ENCODE data around the gene KIF21A.
"Not testable (repeated sequence)": the region's sequence is repeated elsewhere in the genome, so short reads cannot be mapped to it uniquely, and the experiment has no call there.

KIF21A gene

DNA sequence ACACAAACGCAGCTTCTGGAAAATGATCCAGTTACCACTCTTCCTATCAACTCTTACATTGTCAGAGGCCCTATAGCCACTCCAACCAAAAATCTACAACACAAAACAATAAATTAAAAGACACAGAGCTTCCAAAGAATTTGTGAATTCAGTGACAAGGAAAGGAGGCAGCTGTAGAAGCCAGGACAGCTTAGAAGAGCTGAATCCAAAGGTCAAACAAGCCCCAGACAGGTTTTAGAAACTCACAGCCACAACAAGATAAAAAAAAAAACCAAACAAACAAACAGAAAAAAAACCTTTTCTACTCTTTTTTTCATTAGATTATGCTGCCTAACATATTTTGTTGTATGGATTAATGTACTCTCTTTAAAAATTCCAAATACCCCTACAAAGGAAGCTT, 94.4 kb downstream of the KIF21A start:
- in situ Hi-C loops (cut with MboI; ENCODE audit: low sequenced_read_pairs): no loop called here

DNA sequence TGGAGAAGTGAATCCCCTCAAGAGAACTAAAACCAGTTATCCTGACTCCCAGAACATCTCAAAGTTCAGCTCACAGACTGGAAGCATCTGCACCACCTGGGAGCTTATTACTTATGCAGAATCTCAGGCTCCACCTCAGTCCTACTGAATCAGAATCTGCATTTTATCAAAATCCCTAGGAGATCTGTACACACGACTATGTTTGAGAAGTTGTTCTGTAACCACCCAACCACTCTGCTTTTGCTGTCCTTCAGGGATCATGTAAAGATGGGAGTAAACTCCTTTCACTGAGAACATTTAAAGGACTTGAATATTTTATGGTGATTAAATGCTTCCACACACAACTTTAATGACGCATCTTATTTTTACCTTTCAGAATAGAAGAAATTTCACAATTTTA, 98.0 kb downstream of the KIF21A start:
- in situ Hi-C loops (cut with MboI; ENCODE audit: low sequenced_read_pairs): no loop called here

DNA sequence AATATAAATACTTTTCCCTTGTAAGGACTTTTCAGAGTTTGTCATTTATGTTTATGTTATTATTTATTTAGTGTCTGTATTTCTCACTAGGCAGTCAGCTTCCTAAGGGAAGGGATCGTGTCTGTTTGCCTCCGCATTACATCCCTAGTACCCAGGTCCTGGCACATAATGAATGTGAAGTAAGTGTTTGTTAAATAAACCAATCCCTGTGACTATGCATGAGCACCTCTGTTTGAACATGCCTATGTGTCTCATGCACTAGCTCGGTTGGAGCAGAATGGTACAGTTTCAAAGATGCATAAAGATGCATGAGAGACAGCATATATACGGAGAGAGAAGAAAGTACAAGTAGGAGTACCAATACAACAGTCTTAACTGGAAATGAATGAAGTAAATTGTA, 99.3 kb downstream of the KIF21A start:
- in situ Hi-C loops (cut with MboI; ENCODE audit: low sequenced_read_pairs): no loop called here

DNA sequence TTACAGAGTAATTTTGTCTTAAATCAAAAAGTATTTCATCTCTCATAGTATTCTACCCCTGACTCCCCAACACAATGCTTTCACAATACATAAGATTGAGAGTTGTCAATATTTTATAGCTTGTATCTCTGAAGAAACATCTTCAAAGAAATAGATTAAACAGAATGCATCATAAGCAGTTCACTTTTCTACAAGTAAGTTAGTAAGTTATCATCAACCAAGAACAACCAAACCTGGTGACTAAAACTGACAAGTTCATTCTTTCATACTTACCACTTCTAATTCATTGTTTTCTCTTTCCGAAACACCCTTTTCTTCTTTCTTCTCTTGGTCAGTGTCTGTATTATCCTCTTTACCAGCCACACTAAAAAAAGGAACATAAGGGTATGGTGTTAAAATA, 101.2 kb downstream of the KIF21A start:
- in situ Hi-C loops (cut with MboI; ENCODE audit: low sequenced_read_pairs): no loop called here

DNA sequence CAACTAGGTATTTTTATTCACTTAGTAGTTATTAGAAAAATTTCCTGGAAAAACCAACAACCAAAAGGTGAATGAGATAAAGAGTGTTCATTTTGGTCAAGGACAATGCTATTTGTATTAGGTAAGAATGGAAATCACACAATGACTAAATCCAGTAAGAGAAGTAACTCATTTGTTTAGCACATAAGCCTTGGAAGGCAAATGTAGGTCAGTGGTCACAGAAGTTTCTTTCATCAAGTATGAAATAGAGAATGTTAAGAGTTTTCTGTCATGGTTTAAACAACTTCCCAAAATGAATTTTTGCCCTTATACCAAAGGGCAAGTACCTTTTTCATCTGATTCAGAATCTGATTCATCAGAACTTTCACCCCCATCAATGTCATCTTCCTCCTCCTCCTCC, 101.7 kb downstream of the KIF21A start:
- in situ Hi-C loops (cut with MboI; ENCODE audit: low sequenced_read_pairs): no loop called here

DNA sequence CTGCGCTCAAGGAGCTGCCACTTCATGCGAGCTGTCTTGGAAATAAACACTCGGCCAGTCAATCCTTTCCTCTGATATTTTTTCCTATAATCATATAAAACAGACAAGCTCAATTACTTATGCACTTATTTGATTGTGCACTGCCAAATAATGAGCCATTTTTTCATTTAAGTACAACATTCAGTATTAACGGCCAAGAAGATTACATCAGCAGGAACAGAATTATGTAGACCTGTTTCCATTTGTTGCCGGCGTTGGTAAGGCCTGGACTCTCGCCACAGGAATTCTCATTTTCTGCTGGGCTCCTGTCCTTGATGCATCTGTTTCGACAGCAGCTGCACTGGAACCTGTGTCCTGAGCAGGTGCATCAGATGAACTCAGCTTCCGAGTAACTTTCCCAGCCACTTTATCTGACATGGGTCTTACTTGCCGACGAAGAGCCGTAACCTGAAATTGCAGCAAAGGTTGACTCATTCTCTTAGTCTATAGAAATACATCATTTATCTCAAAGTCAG, 110.2 kb downstream of the KIF21A start:
- in situ Hi-C loops (cut with MboI; ENCODE audit: low sequenced_read_pairs): no loop called here

DNA sequence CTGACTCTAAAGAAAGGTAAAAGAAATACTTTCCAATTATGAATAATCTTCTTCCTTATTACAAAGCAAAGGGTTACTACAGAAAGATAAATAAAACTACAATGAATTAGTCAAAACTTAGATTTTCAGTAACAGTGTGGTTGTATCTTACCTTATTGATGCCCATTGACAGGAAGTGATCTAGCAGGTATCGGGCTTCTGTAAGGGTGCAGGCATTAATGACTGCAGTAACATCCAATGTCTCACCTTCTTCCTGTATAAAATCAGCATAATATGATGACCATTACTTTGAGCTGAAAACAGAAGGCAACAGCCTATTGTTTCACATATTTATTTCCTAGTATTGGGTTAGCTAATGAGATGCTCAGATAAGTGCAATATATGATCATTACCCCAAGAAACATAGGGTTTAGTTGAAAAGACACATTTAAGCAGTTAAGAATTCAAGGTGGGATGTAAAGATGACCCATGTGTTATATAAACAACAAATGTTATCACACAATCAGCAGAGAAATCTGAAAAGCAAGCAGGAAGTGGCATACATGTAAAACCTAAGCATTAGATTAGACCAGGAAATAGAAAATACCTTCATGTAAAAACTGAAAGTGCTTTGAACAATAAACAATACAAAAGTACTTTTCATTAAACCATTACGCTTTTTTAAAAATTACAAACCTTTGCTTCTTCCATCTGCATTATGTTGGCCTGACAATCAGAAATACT, 111.2 kb downstream of the KIF21A start:
- in situ Hi-C loops (cut with MboI; ENCODE audit: low sequenced_read_pairs): no loop called here

DNA sequence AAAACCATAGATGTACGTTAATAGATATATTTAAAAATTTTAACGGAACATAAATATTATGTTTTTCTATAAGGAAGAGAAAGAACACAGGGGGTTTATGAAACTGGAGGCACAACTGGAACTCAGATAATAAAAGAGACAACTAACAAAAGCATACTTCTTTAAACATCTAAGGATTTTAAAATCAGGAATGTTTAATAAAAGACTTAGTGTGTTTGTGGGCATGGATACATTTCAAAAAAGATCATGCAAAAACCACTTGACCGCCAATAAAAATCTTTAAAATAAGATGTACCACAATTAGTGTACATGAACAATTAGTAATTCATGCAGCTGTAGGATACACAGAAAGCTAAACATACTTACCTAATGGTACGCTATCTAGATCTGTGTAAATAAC, 113.0 kb downstream of the KIF21A start:
- in situ Hi-C loops (cut with MboI; ENCODE audit: low sequenced_read_pairs): no loop called here

DNA sequence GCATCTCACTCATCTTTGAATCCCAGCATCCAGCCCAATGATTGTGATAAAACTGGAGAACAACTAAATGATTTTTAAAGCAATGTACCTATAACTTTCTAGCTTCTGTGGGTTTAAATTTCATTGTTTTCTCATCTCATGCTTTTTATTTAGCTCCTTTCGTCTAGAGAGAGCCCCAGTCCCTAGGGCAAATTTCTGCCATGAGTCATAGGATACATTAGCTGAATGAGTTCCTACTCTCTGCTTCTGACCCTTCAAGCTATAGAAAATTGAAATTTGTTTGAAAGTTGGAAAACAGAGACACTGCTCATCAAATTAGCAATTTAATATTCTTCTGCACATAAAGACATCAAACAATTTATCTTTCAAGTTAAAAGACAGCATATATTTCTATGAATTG, 113.9 kb downstream of the KIF21A start:
- in situ Hi-C loops (cut with MboI; ENCODE audit: low sequenced_read_pairs): no loop called here

DNA sequence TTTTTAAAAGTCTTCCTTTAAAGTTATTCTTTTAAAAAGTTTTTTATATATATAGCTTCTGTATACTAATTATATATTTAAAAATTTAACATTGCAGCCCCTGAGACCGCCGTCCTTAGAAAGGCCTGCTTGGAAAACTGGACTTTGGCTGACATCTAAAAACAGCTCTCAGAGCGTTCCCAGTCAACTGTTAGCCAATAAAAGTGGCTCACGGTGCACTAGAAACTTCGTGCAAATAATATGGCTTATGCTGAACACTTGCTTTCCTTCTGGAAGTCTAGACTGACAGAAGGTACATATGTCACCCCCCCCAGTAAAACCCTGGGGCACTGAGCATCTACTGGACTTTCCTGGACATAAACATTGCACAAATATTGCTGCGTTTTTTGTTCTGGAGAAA, 115.0 kb downstream of the KIF21A start:
- in situ Hi-C loops (cut with MboI; ENCODE audit: low sequenced_read_pairs): no loop called here

DNA sequence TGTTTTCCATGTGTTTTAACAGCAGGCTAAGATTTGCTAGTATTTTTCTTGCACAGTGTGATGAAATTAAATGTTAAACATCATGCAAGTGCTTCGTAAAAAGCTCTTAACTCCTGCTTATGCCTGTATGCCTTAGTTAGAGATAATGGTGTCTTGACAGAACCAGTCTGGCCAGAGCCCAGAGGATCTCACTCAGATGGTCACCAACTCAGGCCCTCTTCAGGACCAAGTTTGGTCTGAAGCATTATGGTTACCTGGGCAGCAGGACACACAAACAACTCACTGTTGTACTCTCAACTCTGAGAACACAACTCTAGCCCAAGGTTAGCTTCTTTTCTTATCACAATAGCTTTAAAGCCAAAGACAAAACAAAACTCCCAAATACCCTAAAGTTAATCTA, 115.4 kb downstream of the KIF21A start:
- in situ Hi-C loops (cut with MboI; ENCODE audit: low sequenced_read_pairs): no loop called here

DNA sequence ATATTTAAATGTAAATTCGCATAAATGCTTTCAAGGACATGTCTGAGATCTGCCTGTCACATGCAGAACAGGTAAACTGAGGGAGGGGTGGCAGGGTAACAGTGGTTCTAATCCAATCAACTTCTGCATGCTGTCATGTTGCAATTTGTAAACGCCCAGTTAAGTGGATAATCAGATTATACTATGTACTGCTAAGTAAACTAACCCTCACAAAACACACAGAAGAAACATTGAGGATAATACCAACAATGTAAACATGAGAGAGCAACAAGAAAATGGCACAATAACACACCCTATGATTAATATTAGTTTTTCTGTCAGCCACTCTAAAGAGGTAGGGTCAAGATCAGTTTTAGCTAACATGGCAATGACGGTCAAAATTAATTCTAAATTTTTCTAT, 123.7 kb downstream of the KIF21A start:
- in situ Hi-C loops (cut with MboI; ENCODE audit: low sequenced_read_pairs): no loop called here

DNA sequence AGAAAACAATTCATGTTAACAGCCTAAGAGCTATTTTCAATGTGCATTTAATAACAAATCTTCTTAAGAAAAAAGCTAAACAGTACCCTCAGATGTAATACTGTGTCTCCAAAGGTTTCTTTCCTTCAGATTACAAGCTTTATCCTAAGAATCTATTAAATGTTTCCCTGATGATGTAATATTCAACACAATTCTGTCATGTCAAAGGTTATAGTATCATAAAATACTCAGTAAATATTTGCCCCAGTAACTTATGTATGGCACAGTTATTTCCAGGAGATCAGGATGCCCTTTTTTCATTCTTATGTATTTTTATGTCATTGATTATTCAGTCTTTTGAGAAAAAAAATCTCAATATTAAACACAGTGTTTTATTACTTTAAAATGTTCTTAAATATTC, 128.4 kb downstream of the KIF21A start:
- in situ Hi-C loops (cut with MboI; ENCODE audit: low sequenced_read_pairs): no loop called here

DNA sequence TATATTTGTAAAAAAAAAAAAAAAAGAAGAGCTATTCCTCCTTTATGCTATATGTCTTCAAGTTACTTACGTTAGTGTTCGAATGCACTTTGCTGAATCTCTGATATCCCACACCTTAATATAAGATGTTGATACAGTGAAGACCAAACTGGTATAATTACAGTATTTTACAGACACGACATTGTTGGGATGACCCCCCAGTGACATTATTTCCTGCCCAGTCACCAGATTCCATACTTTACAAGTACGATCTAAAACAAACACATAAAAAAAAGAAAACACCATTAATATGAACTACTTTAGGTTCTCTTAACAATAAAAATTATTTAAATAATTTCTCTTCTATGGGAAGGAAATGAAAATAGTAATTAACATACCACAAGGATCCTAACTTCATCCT, 133.4 kb downstream of the KIF21A start:
- in situ Hi-C loops (cut with MboI; ENCODE audit: low sequenced_read_pairs): no loop called here

DNA sequence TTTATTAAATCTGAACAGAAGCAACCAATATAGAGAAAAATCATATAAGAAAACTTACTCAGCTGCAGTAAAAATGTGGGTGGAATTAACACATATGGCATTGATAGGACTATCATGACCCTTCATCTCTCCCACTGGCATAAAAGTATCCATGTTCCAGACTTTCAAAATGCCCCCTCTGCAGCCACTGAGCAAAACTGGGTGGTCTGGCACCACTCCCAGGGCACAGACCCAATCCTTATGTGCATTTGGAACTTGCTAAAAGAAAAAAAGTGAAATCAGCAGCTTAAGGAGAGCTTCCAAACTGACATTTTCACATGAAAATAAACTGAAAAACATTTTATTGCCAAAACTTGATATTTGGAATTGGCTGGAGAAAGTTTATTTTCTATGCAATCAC, 141.5 kb downstream of the KIF21A start:
- in situ Hi-C loops (cut with MboI; ENCODE audit: low sequenced_read_pairs): no loop called here

DNA sequence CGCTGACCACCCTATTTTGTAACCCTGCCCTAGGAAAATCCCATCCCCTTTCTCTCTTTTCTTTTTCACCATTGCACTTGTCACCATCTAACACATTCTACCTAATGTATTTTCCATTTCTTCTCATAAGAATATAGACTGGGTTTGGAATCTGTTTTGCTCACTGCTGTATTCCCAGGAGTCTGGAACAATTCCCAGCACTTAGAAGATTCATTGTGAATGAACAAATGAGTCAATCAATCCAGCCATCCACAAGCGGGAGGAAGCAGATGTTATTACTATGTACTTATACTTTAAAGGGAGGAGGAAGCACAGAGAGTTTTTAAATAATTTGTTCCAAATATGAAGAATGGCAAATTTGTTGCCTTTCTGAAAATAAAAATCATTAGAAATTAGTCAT, 142.1 kb downstream of the KIF21A start:
- in situ Hi-C loops (cut with MboI; ENCODE audit: low sequenced_read_pairs): no loop called here

DNA sequence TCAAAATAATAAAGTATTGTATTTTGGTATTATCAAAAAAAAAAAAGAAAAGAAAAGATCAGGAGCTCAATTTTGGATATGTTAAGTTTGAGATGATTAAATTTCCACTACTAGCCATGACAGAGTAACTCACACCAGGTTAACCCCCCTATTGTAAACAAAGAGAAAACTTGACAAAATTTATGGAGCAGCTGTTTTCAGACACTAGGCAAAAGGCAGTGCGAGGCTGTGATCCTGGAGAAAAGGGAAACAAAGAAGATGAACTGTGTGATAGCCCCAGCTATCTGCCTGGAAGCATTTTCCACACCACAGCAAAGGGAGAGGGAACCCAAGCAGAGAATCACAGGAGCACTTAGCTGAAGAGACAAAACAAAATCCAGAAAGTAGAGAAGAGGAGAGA, 145.0 kb downstream of the KIF21A start:
- in situ Hi-C loops (cut with MboI; ENCODE audit: low sequenced_read_pairs): no loop called here

DNA sequence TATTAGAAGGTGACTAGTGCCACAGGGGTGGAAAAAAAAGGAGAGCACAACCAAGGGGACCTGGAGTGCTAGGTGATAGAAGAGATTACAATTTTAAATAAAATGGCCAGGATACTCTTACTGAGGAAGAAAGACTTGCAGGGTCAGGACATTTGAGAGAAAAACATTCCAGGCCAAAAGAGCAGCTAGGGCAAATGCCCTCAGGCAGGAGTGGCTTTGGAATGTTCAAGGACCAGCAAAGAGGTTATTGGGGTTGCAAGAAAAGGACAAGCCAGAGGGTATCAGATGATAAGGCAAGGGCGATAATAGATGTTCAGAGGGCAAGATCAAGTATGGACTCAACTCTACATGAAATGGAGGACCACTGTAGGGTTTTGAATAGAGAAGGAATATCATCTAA, 146.4 kb downstream of the KIF21A start:
- in situ Hi-C loops (cut with MboI; ENCODE audit: low sequenced_read_pairs): no loop called here

DNA sequence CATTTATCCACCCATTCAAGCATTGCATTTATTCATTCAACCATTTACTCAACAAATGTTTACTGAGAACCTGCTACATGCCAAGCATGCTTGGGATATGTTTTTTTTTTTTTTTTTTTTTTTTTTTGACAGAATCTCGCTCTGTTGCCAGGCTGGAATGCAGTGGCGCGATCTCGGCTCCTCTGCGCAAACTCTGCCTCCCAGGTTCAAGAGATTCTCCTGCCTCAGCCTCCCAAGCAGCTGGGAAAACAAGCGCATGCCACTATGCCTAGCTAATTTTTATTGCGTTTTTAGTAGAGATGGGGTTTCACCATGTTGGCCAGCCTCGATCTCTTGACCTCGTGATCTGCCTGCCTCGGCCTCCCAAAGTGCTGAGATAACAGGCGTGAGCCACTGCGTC, 147.3 kb downstream of the KIF21A start:
- in situ Hi-C loops (cut with MboI; ENCODE audit: low sequenced_read_pairs): not testable (repeated sequence)

DNA sequence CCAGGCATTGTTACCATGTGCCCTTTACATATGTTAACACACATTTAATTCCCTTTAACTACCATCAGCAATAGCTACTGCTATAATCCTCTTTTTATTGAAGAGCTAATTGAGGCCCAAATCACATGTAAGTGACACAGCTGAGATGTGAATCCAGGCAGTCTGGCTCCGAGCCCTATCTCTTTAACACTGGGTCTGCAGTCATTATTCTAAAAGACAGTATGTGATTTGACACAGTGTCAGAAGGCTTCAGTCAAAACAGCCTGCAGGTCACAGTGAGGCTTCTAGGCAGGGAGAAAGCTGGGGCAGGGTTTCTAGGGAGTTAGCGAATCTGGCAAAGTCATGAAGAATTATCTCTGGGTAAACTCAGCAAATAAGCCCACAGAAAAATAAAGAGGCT, 148.2 kb downstream of the KIF21A start:
- in situ Hi-C loops (cut with MboI; ENCODE audit: low sequenced_read_pairs): no loop called here

DNA sequence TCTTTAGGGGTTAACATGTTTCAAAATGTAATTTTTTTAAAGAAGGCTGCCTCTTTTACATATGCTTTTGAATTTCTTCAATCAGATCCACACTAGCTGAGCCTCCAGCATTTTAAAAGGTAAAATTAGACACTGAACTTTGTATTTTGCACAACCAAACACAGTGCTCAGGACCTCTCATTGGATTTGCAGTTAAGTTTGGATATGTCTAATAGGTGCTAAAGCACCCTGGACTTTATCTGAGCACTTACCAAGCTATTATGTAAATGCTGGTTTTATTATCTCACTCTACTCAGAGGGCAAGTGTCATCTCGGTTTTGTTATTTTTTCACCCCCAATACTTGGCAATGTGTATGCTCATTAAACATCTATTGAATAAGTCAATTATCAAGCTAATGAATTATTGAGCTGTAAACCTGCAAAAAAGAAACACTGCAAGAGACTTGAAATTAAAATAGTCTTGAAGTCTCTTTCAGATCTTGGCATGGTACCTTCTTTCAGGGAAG, 150.7 kb downstream of the KIF21A start:
- in situ Hi-C loops (cut with MboI; ENCODE audit: low sequenced_read_pairs): no loop called here

DNA sequence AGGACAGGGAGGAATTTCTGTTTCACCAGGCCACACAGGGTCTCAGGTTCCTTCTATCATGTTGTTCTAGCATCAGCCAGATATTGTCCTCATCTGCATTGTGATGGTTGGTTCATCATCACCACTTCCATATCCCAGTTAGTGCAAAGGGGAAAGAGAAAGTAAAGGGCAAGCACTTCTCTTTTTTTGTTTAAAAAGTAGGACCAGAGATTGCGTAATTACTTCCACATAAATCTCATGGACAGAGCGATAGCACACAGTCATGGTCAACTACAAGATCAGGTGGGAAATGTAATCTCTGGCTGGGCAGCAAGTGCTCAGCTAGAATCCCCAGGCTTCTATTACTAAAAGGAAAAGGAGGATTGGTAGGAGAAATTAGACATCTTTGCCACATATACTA, 155.1 kb downstream of the KIF21A start:
- in situ Hi-C loops (cut with MboI; ENCODE audit: low sequenced_read_pairs): no loop called here

DNA sequence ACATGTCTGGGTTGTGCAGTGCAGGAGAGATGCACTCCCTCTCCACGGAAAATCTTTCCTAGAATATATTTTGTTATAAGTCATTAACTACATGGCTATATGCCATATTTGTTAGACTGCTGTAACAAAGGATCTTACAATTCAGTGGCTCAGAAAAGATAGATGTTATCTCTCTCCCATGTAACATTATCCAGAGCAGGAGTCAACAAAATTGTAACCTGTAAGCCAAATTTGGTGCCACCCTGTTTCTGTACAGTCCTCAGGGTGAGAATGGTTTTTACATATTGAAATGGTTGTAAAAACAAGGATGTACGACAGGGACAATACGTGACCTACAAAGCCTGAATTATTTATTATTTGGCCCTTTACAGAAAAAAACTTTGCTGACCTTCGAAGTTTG, 155.5 kb downstream of the KIF21A start:
- in situ Hi-C loops (cut with MboI; ENCODE audit: low sequenced_read_pairs): no loop called here
